Renal pelvis (tissue), 4 donors: ENCODE data around the gene SHISA7. TPM values are rescaled to one million over a fixed set of nuclear protein-coding genes. Genes with fewer than 3 reads are reported as not detected.
A peak's percentile ranks its signal among the peaks of the same experiment; 100 is the strongest.
"Not testable (repeated sequence)": the region's sequence is repeated elsewhere in the genome, so short reads cannot be mapped to it uniquely, and the experiment has no call there.

ENCODE experiments used
- DNase-seq: peaks from one replicate; pipeline ENCODE4 v3.0.0-alpha.2; 2013
- polyA plus RNA-seq, 3 donors: library from polyadenylated mRNA; unstranded; fragments of 120-200 nt; gene quantifications; one replicate each; pipeline ENCODE4 v1.2.1, GENCODE V29; 2013; ENCODE audit not compliant: insufficient read length in 3 of 3

Gene SHISA7
- polyA plus RNA-seq, 3 donors = 0.10 to 0.31 (median 0.26) TPM

DNA sequence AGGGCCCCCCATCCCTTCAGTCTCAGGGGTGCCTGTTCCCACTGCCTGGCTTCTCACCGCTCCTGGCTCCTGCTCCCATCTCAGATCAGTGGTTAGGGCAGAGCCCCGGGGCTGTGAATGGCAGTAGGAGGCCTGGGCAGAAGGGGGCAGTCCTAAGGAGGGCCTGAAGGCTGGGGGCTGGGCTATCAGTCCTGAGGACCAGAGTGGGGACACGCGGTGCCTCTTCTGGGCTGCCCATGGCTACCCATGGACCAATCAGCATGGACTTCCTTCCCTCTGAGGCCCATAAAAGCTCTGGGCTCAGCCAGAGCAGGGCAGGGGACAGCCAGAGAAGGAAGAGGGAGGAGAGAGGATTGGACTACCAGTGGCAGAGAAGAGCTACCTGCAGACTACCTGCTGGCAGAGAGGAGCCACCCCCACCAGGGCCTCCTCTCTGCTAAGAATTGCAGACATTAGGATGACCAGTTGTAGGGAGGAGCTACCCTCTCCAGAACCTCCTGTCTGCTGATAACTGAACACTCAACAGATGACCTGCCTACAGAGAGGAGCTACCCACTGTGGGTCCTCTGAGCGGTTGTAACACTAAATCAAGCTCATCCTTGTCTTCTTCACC, 23.4 kb downstream of the SHISA7 start:
- DNase-seq = no peak

DNA sequence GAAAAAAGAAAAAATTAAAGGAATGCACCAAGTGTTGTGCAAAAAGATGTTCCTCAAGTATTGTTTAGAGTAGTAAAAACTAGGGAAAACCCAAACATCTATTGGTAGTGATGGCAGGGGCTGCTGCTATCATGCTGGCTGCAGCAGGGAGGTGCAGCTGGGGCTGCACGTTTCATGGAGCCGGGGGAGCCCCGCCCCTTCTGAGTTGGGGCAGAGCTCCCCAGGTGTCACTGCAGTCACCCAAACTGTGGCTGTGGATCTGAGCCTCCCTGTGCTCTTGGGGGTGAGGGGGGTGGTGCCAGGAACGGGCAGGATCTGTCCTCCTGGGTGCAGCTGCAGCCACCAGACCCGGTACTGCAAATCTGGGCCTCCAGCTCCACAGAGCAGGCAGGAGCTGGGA, 24.0 kb downstream of the SHISA7 start:
- DNase-seq = no peak

DNA sequence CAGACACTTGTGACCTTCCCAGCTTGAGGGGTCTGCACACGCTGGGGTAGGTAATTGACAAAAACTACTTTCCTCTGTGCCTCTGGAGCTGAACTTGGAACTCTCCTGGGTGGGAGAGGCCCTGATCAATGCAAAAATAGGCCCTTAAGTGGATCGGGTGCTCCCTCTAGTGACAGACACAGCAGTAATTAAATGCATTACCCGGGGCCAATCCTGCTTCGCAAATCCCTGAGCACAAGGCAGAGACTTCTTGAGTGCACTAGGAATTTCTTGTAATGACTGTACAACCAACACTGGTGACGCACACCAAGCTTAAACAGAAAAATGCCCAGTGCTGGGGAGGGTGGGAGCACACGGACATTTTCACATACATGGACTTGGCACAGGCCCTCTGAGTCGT, 24.9 kb downstream of the SHISA7 start:
- DNase-seq = peak; percentile 82

DNA sequence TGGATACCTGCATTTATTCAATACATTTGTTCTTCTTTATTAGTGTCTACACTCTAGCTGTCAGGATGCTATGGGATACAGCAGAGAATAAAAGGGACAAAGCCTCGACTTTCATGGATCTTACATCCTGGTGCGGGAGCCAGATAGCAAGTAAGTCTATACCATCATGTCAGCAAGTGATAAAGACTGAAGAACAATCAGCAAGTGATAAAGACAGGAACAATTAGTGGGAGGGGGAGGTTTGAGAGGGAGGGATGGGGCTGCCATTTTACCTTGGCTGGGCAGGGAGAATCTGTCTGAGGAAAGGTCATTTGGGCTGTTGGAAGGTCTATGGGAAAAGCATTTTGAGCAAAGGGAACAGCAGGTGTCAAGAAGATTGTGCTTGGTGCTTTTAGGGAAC, 32.9 kb downstream of the SHISA7 start:
- no peak for DNase-seq

DNA sequence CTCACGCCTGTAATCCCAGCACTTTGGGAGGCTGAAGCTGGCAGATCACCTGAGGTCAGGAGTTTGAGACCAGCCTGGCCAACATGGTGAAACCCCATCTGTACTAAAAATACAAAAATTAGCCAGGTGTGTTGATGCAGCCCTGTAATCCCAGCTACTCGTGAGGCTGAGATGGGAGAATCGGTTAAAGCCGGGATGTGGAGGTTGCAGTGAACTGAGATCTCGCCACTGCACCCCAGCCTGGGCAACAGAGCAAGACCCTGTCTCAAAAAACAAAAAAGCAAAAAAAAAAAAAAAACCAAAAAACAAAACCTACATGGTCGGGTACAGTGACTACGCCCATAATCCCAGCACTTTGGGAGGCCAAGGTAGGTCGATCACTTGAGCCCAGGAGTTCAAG, 33.9 kb downstream of the SHISA7 start:
- not testable (repeated sequence) for DNase-seq

DNA sequence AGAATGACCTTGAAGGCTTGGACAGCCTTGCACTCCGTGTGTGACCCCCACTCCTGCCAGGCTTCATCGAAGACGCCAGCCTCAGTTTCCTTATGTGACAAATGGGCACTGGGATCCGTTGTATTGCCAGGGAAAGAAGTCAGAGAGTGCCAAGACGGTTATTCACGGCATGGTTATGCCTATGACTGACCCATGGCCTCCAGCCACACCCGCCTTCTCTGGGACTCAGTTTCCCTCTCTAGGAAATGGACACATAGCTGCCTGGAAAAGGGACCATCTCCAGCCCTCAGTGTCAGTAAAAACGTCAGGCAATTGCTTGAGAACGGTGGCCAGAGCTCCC, 34.6 kb downstream of the SHISA7 start:
- DNase-seq = no peak

DNA sequence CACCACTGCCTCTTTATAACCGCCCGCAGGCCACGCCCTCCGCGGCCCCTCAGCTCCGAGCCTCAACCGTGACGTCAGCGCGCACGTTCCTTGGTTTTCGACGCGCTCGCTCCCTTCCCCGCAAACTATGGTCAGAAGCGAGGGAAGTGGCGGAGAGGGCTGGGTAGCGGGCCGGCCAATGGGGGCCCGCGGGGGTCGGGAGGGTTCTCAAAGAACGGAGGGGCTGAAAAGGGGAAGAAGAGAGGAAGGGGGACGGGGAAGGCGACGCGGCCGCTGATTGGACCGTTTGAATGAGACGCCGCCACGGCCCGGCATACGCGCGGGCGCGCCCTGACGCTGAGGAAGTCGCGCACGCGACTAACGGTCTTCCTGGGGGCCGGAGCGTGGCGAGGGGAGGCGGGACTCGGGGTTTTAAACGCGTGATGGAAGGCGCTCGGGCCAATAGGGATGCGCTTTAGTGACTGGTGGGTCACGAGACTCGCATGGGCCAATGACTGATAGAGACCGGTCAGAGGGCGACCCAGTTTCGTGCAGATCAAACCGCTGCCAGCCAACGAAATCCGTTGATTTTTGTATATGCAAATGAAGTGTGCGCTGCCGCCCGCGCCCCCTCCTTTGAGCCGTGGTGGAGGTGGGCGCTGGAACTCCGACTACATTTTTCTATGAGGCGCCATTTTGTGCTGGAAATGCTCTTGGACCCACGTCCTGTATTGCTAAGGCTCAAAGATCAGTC, 35.1 kb downstream of the SHISA7 start:
- DNase-seq = peak; percentile 99

DNA sequence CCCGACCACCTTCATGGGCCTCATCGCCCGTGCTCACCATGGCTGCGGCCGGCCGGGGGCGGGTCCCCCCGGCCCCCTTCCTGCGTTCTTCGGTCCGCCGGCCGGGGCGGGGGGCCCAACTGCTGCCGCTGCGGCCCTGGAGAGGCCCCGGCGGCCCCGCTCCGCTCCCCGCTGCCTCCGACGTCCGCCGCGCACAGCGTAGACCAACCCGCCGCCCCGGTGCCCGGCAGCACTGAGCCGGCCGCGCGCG, 35.6 kb downstream of the SHISA7 start, which contains the start of gene UBE2S:
UBE2S (minus strand) TSS at position 239 of the 250 bp plus-strand sequence; CDS start at position 40, 199 bp downstream.
- DNase-seq = not testable (repeated sequence)

DNA sequence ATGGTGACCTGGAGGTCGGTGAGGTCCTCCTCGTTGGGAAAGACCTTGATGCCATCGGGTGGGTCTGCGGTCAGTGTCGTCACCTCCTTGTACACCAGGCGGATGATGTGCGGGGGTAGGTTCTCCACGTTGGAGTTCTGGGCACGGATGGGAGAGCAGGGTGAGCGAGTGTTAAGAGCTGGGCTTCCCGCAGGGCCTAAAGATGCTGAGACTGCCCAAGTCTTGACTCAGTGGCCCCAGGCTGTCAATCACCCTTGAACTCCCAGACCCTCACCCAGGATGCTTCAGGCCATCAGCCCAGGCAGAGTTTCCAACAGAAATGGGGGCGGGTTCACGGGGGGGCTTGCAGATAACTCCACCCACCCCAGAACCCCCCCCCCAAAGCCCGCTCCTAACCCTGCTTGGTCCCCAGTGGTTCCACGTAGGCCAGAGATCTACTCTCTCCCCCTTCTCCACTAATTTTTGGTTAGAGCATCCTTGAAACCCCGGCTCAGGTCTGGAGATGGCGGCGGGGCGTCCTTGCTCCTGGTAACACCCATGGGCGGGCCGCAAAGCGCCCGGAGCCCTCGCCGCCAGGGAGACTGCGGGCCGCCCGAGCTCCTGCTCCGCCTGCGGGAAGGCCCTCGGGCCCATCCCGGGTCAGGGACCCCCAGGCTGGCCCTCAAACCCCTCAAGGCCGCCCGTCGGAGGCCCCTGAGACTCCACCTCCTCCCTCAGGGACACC, 36.1 kb downstream of the SHISA7 start:
- DNase-seq = peak; percentile 8

DNA sequence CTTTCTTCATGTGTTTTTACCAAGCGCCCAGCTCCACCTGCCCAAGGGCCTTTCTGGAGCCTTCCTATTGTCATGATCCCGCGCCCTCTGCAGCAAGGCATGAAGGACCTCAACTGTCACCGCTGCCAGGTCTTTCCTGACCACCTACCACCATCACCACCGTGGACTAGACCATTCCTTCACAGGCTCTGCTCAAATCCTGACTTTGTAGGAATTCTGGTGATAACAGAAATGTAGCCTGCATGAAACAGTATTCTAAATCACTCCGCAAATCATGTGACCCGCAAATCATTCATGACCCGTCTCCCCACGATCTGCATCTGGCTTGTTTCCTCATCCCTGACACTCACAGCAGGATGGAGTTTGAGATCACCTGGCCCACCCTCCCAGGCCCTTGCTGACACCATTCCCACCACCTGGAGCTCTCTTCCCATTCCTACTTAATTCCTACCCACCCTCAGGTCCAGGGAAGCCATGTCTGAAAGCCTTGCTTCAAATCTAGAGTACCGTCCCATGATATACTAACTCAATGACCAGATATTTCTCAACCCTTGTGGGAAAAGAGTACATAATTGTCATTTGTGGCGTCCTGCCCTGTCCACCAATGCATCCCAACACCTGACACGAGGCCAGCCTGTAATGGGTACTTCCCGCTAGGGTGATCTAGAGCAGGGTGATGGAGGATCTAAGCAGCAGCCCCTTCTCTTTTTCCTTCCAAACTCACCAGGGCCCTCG, 36.8 kb downstream of the SHISA7 start:
- no peak for DNase-seq

DNA sequence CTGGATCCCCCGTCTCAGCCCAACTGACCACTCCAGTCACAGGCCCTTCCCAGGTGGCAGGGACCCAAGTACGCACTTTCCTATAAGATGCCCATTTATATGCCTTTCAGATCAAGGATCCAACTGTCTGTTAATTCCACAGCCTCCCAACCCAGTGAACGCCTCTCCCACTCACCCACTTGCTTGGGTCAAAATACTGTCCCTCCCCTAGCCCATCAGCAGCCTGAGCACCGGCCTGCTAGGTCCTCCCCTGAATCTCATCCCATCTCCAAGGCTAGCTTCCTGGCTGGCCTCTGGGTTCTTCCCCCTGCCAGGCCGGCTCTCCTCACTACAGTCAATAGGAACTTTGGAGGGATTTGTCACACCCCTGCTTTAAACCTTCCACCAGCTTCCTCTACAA, 37.5 kb downstream of the SHISA7 start:
- no peak for DNase-seq

DNA sequence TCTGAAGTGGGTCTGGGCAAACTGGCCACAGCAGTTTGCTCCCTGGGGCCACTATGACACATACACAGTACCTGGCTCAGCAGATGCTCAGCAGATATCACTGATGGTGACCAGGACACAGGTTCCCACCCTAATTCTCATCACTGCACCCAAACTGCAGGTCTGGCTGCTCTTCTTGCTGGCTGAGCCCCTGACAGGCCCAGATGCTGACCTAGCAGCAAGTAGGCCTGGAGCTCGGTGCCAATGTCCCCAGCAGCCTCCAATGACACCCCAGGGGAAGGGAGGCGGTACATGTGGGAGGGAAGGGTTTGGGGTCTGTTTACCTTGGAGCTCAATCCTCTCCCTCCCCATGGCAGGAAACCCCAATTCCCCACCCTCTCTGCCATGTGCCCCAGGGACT, 40.6 kb downstream of the SHISA7 start:
- no peak for DNase-seq

DNA sequence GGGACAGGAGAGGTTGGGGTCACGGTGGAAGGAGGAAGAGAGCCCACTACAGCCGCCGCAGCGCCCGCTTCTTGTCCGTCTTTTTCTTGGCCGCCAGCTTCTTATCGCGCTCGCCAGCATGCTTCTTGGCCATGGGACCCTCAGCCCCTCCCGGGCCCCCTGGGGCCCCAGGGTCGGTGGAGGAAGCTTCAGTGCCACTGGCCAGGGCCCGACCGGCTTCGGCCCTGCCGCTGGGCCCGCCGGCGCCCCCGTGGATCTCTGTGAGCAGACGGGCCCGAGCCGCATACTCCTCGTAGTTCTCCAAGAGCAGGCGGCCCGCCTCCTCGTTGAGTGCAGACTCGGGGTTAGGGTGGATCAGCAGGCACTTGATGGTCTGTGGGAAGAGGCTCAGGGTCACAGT, 41.7 kb downstream of the SHISA7 start:
- not testable (repeated sequence) for DNase-seq

DNA sequence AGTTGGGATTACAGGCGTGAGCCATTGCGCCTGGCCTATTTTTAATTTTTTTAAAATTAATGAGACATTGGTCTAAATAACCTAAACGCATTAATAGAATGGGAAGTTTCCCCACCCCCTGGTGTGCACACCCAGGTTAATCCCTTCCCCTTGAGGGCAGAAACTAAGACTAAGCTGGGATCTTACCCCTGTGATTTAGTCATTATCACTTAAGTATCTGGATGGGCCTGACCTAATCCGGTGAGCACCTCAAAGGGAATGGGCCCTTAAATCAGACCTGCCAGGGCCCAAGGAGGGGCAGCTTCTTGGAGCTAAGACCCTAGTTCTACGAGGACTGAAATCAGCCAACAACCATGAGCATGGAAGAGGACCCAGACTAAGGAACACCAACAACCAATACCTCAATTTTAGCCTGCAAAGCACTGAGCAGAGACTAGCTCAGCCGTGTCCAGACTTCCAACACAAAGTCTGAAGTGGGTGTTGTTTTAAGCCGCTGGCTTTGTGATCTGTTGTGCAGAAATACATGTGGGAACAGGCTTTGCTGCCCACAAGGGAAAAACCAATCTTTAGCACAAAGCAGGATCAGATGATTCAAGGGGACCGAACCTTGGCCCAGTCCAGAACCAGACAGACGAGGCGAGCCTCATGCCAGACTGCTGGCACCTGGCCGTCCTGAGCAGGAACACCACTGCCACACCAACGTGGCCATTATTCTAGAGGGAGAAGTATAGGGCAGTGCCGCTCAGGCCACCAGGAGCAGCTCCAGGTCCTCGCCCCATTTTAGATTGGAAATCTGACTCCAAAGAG, 42.6 kb downstream of the SHISA7 start:
- DNase-seq = no peak

DNA sequence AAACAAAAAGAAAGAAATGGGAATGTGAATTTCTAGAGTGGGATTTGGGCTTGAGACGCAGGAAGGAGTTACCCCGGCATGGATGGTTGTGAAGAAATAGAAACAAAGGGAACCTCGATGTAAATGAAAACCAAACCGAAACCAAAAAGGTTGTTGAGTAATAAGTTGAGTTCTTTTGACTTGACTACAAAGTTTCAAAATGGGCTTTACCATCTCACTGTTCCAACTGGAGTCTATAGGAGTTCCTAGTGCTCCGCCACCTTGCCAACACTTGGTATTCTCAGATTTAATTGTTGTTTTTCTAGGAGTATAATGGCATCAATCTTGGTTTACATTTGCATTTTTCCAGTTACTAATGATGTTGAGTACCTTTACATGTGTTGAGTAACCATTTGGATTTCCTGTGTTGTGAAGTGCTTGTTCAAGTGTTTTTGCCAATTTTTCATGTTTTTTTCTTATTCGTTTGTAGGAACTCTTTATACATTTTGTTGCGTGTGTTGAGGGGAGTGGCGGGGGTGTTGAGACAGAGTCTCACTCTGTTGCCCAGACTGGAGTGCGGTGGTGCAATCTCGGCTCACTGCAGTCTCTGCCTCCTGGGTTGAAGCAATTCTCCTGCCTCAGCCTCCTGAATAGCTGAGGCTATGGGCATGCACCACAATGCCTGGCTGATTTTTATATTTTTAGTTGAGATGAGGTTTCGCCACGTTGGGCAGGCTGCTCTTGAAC, 44.7 kb downstream of the SHISA7 start:
- no peak for DNase-seq

DNA sequence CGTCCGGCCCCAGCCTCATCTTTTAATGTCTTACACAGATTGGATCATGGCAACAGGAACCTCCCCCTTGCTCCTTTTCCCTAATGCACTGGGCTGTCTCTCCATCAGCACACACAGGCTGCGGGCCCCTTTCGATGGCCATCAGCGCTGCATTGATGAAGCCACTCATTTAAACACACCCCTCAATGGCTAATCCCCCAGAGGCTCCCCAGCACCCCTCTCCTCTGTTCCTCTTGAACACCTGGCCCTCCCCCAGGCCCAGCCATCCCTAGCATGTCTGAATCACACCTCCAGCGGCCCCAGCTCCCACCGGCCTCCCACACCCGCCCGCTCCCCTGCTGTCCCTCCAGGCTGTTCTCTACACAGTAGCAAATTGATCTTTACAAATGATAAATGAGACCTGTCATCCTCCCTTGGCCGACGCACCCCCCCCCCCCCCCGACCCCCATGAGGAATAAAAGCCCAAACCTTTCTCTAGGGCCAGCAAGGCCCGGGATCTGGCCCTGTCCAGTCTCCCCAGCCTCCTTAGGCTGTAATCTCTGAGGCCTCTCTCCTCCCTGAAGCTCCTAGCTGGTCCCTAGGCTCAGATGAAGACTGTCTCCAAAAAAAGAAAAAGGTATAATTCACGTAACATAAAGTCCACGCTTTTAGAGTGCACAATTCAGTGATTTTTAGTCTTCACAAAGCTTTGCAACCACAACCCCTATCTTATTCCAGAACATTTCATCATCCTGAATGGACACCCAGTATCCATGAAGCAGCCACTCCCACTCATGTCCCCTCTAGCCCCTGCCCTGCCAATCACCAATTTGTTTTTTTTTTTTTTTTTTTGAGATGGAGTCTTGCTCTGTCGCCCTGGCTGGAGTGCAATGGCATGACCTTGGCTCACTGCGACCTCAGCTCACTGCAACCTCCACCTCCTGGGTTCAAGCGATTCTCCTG, 50.0 kb downstream of the SHISA7 start:
- no peak for DNase-seq

DNA sequence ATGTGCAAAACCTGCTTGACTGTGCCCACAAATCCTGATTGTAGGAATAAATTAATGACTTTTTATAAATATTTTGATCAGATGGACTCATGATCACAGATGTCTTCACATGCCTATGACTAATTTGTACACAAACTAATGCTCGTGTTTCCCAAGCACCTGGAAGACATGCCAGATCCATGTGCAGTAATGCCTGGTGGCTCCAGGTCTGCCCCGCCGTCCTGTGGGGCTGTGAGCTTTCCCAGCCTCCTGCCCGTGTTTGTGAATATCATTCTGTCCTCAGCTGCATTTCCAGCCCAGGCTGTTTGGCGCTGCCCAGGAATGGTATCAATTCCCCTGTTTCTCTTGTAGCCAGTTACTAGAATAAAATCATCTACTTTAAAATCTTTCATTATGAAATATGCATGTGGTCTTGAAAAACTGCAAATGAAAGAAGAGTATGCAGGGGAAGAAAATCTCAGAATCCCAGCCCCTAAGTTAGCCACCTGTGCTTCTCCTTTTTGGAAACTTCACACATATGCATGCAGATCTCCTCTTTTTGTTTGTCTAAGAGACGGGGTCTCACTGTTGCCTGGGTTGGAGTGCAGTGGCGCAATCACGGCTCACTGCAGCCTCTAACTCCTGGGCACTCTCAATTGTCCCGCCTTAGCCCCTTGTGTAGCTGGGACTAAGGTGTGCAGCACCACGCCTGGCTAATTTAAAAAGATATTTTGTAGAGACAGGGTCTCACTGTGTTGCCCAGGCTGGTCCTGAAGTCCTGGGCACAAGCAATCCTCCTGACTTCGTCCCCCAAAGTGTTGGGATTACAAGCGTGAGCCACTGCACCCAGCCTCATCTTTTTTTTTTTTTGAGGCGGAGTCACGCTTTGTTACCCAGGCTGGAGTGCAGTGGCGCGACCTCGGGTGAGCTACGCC, 51.1 kb downstream of the SHISA7 start:
- DNase-seq = no peak

DNA sequence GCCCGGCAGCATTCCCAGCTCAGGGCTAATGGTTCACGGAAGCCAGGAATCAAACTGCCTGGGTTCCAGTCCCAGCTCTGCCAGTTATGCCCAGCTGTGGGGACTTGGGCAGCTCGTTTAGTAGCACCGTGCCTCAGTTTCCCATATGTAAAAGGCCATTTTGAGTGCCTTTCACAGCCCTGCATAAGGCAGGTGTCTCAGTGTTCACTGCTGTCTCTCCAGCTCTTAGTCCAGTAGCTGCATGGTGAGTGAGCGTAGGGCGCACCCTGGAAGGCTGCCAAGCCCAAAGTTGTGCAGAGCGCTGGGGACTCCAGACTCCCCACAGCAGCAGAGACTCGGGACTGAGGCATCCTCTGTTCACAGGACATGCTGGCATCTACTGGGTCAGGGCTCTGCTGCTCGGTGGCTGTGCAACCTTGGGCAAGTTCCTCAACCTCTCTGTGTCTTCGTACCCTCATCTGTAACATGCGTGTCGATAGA, 51.9 kb downstream of the SHISA7 start:
- DNase-seq = no peak

DNA sequence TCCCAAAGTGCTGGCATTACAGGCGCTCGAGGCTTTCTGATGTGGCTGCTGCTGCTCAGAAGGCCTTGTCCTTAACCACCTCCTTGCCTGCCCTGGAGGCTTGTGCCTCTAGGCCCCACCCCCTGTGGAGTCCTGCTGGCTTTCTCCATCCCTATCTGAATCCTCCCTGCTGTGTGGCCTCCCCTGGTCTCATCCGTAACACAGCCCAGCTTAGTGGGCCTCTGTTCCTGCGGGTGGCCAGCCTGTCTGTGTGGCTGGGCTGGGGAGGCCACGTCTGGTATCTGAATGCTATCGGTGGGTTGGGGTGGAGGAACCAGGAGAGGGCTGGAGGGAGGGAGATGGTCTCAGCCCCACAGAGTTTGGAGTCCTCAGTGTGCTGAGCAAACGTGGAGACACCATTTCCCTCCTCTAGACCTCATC, 52.6 kb downstream of the SHISA7 start:
- no peak for DNase-seq
